ENCODE data around the gene DBP. TPM values are rescaled to one million over a fixed set of nuclear protein-coding genes. Genes with fewer than 3 reads are reported as not detected.

The DBP gene
- total RNA-seq, 6 donors from 2014 or later, result 5.2 to 25.4 (median 10.0) TPM

DNA sequence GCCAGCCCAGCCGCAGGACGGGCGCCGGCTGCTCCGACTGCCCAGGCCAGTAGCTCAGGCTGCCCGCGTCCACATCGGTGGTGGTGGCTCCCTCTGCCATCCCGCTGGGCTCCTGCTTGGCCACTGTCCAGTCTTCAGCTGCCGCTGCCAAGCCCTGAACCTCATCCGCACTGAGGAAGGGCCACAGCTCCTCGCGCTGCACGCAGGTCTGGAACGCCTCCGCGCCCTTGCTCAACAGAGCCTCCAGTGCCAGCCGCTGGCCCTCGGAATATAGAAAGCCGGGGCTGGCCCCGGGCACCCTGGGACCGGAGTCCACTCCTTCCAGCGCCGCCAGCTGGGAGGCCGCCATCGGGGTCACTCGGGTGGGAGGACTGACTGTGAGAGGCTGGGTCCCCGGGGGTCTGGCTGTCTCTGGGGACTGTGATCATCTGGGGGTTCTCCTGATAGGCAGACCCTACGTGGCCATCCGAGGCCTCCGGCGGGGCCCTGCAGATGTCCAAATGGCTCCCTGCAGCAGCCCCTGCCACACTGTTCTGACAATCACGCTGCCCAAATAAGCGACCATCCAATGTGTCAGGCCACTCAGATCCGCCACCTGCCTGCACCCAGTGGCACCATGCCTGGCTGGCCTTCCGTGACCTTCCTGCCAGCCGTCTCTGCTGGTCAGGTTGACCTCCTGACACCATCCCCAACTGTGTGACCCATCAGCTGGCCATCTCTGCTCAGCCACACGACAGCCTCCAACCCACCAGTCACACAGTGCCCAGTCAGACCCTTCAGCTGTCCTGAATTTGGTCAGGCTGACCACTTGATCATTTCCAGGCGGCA lies 23.9 kb downstream of the DBP start:
- TF ChIP-seq, protein P1, sequence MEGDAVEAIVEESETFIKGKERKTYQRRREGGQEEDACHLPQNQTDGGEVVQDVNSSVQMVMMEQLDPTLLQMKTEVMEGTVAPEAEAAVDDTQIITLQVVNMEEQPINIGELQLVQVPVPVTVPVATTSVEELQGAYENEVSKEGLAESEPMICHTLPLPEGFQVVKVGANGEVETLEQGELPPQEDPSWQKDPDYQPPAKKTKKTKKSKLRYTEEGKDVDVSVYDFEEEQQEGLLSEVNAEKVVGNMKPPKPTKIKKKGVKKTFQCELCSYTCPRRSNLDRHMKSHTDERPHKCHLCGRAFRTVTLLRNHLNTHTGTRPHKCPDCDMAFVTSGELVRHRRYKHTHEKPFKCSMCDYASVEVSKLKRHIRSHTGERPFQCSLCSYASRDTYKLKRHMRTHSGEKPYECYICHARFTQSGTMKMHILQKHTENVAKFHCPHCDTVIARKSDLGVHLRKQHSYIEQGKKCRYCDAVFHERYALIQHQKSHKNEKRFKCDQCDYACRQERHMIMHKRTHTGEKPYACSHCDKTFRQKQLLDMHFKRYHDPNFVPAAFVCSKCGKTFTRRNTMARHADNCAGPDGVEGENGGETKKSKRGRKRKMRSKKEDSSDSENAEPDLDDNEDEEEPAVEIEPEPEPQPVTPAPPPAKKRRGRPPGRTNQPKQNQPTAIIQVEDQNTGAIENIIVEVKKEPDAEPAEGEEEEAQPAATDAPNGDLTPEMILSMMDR (IDR thresholded peaks at IDR 0.05), result no peak
- TF ChIP-seq POLR2A (IDR thresholded peaks at IDR 0.05), result no peak
- TF ChIP-seq POLR2AphosphoS5 (IDR thresholded peaks at IDR 0.05), result no peak
- no peak for TF ChIP-seq EP300 (IDR thresholded peaks at IDR 0.05)
- H3K4me3 ChIP-seq, result peak overlapping the region in 2 of 4 donors; percentile 45 to 47
- no peaks in the 10 kb centered on the region for H3K27me3 ChIP-seq
- WGBS, 2 donors, result 70 to 77% methylated on average over 9 to 35 of the region's 39 CpGs
- peak overlapping the region; percentile 4 to 94 (median 88) for H3K27ac ChIP-seq
- DNase-seq (peak; percentile 45 to 87), ATAC-seq (ENCODE audit: low FRiP score in 2 of 2) (peak in 1 of 2 donors; percentile 7)
- H3K36me3 ChIP-seq, result peaks cover 15 to 32% (median 28%) of the 10 kb centered on the region in 4 donors
- H3K9me3 ChIP-seq, result no peaks in the 10 kb centered on the region
- peaks cover 25 to 48% (median 35%) of the 10 kb centered on the region in 4 donors for H3K4me1 ChIP-seq

DNA sequence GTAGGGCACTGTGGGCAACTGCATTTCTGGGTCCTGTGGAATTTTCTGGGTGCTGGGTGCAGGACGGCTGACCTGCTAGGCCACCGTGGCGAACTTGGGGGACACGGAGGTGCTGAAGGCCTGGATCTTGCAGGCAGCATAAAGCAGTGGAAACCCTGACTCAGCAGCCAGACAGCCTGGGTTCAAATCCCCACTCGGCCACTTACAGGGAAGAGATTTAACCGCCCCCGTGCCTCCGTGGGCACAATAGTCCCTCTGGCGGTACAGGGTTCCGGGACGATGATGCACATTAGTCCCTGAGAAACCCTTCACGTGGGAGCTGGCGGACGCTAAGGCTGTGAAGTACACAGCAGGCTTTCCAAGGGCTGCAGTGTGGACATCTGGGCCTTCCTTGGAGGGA lies 25.3 kb downstream of the DBP start:
- Histone ChIP-seq H3K27me3 (no peaks in the 10 kb centered on the region), H3K36me3 (peaks cover 11 to 23% (median 21%) of the 10 kb centered on the region in 4 donors), H3K4me1 (peaks cover 11 to 35% (median 21%) of the 10 kb centered on the region in 4 donors), H3K27ac (no peak overlapping the region), H3K9me3 (no peaks in the 10 kb centered on the region), H3K4me3 (no peak overlapping the region)
- DNase-seq, result peak in 1 of 2 donors; percentile 45
- 90 to 93% methylated on average over 12 to 14 of the region's 14 CpGs for WGBS, 2 donors
- TF ChIP-seq, protein P1 (IDR thresholded peaks at IDR 0.05), result no peak
- TF ChIP-seq POLR2AphosphoS5 (IDR thresholded peaks at IDR 0.05) (no peak), POLR2A (IDR thresholded peaks at IDR 0.05) (no peak), EP300 (IDR thresholded peaks at IDR 0.05) (no peak)
- ATAC-seq (ENCODE audit: low FRiP score in 2 of 2), result no peak

DNA sequence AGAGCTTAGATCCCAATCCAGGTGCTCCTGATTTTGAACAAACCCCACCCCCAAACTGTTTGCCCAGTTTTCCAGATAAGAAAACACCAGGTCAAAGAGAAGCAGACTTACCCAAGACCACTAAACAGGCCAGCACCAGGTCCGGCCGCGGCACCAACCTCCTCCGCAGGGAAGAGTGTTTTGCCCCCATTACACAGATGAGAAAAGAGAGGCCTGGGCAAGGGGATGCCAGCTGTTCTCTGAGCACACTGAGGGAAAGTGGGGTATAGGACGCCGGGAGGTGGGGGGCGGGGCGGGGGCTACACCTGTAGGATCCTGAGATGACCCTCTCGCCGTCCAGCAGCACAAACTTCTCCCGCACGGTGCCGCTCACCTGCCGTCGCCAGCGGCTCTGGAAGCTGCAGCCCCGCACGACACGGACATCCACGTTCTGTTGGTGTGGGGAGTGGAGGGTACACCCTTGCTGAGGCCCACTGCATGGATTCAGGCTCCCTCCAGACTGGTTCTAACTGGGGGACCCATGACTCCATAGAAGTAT lies 27.5 kb downstream of the DBP start:
- ATAC-seq (ENCODE audit: low FRiP score in 2 of 2) (no peak), DNase-seq (peak in 1 of 2 donors; percentile 79)
- TF ChIP-seq POLR2AphosphoS5 (IDR thresholded peaks at IDR 0.05), result no peak
- TF ChIP-seq, protein P1 (IDR thresholded peaks at IDR 0.05), result no peak
- TF ChIP-seq POLR2A (IDR thresholded peaks at IDR 0.05), result no peak
- no peak for TF ChIP-seq EP300 (IDR thresholded peaks at IDR 0.05)
- H3K4me3 ChIP-seq, result no peak overlapping the region
- H3K27ac ChIP-seq, result no peak overlapping the region
- H3K36me3 ChIP-seq, result peaks cover 0 to 1% (median under 1%) of the 10 kb centered on the region in 4 donors
- WGBS, 2 donors, result 93% methylated on average over 20 of the region's 20 CpGs
- no peaks in the 10 kb centered on the region for H3K27me3 ChIP-seq
- no peaks in the 10 kb centered on the region for H3K9me3 ChIP-seq
- H3K4me1 ChIP-seq, result peaks cover 0 to 12% (median 6%) of the 10 kb centered on the region in 4 donors

DNA sequence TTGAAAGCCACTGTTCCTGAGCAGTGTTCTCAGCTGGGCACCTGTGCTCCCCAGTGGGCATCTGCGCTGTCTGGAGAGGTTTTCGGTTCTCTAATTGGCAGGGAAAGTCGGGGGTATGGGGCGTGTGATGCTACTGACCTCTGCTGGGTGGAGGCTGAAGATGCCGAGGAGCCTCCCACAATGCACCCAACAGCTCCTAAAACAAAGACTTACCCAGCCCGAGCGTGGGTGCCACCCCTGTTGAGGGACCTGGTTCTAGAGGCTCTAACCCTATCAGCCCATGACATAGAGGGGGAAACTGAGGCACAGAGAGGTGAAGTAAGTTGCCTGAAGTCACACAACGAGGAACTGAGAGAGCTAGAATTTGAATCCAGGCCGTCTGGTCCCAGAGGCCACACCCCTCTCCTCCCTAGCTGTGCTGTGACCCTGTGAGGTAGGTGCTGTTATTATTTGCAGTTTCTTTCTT lies 28.3 kb downstream of the DBP start:
- WGBS, 2 donors, result 32 to 42% methylated on average over 6 to 8 of the region's 9 CpGs
- Histone ChIP-seq H3K27ac (no peak overlapping the region), H3K4me1 (peaks cover 0 to 9% (median 4%) of the 10 kb centered on the region in 4 donors), H3K4me3 (no peak overlapping the region), H3K9me3 (no peaks in the 10 kb centered on the region), H3K36me3 (no peaks in the 10 kb centered on the region), H3K27me3 (no peaks in the 10 kb centered on the region)
- no peak for DNase-seq
- peak in 1 of 2 donors; percentile 60 for ATAC-seq (ENCODE audit: low FRiP score in 2 of 2)
- TF ChIP-seq POLR2A (IDR thresholded peaks at IDR 0.05), result no peak
- no peak for TF ChIP-seq POLR2AphosphoS5 (IDR thresholded peaks at IDR 0.05)
- TF ChIP-seq, protein P1 (IDR thresholded peaks at IDR 0.05), result peak in 3 of 6 experiments; percentile 20 to 35 (median 23)
